HL-60 (cell line): ENCODE measurements around the gene KIZ.

Source experiments
- GABPA ChIP-seq: IDR thresholded peaks from 2 replicates; pipeline ENCODE4 v1.6.1; 2012; ENCODE audit warnings: low read depth
- POLR2AphosphoS5 ChIP-seq: IDR thresholded peaks from 2 replicates; pipeline ENCODE4 v1.6.1; 2012; ENCODE audit warnings: low read depth
- REST ChIP-seq: IDR thresholded peaks from 2 replicates; pipeline ENCODE4 v1.6.1; 2012; ENCODE audit warnings: low read depth; ENCODE audit not compliant: insufficient replicate concordance
- SPI1 ChIP-seq: IDR thresholded peaks from 2 replicates; pipeline ENCODE4 v1.6.1; 2012; ENCODE audit warnings: low read depth, mild to moderate bottlenecking, borderline replicate concordance
- TF ChIP-seq, protein P1 (sequence below): IDR thresholded peaks from one replicate; pipeline ENCODE4 v1.5.1; 2011; ENCODE audit warnings: low read length, control low read depth, inconsistent platforms; ENCODE audit not compliant: insufficient read depth

DNA sequence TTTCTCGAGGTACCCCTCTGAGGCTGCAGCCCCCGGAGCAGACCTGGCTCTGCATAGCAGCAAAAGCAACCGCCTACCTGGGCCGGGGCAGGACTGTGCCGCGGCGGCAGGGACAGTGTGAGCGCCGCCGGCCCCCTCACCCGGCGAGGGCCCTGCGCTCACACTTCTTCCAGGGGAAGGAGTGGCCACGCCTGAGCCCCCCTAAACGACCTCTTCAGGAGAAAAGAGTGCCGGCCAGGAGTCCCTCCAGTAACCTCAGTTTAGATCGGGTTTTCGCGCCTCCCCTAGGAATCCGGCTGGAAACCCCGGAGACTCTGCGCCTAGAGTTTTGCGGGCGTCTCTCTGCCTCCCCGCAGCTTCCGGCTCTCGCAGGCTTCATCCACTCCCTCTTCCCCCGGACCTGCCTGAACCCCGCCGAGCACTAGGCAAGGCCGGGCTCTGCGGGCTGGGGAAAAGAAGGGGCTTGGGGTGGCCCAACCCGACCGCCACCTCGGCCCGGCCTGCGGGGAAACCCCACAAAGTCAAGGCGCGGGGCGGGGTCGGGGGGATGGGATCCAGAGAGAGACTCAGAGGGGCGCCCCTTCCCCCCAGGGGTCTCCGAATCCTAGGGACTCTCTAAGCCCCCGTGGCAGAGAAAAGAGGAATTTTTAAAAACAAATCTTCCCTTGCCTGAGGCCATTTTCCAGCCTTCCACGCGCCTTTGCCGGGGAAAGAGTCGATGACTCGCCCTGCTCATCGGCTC is 20.3 kb upstream of the KIZ start:
- TF ChIP-seq, protein P1, sequence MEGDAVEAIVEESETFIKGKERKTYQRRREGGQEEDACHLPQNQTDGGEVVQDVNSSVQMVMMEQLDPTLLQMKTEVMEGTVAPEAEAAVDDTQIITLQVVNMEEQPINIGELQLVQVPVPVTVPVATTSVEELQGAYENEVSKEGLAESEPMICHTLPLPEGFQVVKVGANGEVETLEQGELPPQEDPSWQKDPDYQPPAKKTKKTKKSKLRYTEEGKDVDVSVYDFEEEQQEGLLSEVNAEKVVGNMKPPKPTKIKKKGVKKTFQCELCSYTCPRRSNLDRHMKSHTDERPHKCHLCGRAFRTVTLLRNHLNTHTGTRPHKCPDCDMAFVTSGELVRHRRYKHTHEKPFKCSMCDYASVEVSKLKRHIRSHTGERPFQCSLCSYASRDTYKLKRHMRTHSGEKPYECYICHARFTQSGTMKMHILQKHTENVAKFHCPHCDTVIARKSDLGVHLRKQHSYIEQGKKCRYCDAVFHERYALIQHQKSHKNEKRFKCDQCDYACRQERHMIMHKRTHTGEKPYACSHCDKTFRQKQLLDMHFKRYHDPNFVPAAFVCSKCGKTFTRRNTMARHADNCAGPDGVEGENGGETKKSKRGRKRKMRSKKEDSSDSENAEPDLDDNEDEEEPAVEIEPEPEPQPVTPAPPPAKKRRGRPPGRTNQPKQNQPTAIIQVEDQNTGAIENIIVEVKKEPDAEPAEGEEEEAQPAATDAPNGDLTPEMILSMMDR = no peak
- TF ChIP-seq REST = no peak
- no peak for TF ChIP-seq POLR2AphosphoS5
- TF ChIP-seq SPI1 = no peak
- no peak for TF ChIP-seq GABPA
